ENCODE results near the gene C11orf52.

DNA sequence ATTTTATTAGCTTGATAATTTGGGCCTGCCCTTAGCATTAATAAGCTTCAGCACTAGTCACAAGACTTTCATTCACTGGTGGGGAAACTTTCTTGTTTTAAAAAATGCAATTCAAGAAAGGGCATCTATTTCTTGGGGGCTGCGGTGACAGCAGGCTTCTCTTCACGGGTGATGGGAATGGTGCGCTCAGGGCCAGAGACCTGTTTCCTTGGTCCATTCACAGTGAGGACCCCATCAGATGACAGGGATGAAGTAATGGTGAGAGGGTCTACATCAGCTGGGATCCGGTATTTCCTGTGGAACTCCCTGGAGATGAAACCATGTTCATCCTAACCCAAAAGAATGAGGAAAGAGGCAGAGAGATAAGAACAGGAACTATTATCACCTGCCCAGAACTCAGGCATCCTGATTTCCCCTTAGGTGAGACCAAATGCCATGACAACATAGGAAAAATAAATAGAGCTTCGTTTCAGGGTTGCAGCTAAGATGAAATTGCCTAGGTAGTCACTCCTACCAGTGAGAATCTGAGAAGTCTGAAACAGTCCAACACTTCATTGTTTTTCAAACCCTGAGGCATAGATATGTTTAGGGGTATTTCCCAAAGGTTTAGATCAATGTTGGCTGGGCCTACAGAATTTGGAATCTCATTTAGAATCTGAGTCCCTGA is 9.9 kb upstream of the C11orf52 start:
- TF ChIP-seq CTCF (IDR thresholded peaks at IDR 0.05; ENCODE audit: insufficient read depth, low read length) (no peak), POLR2AphosphoS5 (IDR thresholded peaks at IDR 0.05; ENCODE audit: low read depth) (no peak), GABPA (IDR thresholded peaks at IDR 0.05; ENCODE audit: low read depth) (no peak)

All from HL-60 (cell line).